Ovary (tissue), 3 donors: ENCODE measurements around the gene AFF2.

Experiments used
- CTCF ChIP-seq, 3 donors: fragments of 450-650 bp in 2 of 3; fragments of 200-600 bp in 1 of 3; IDR thresholded peaks; one replicate each; pipeline versions ENCODE4 v1.5.1 to v1.8.0; 2016 to 2022; ENCODE audit warnings: antibody characterized with exemption in 3 of 3, mild to moderate bottlenecking in 1 of 3
- POLR2A ChIP-seq: fragments of 450-650 bp; IDR thresholded peaks from one replicate; pipeline ENCODE4 v1.6.1; 2017; ENCODE audit warnings: antibody characterized with exemption, mild to moderate bottlenecking, moderate library complexity
- donor health status: DM: no; HTN: no; CAD: no.

DNA sequence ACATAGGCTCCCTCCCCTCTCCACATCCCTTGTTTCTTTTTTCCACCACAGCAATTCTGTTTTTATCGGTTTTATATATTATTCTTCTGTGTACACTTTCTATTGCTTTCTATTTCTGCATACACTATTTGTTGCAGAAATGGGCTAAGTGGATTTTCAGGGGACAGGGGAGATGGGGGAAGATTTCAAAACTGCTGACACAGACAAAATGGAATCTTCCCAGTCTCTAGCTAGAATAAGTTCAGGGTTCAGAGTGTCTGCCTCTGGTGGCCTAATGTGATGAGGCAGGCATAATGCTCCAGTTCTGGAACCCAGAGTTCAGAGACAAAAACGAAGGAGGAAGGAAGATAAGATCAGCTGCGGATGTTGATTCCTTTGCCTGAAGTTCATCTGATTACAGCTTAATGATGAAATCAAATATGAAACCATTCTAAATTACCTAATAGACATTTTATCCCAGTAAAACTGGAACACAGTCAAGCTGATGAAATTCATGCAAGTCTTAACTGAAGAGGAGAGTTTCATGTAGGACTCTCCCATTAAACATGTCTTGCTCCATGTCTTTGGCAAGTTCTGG, 447.1 kb downstream of the AFF2 start:
- TF ChIP-seq CTCF (IDR thresholded peaks at IDR 0.05) (no peak), POLR2A (no peak)
